Muscle layer of duodenum (tissue), 2 donors: Measurements from ENCODE around the gene COMT.

Experiments
- H3K27ac ChIP-seq: one replicate; pipeline ENCODE4 v1.7.0; 2013; ENCODE audit warnings: mild to moderate bottlenecking, low read length
- H3K27me3 ChIP-seq: one replicate; pipeline ENCODE4 v1.7.0; 2013; ENCODE audit warnings: low read depth, mild to moderate bottlenecking, control low read depth, low read length
- H3K36me3 ChIP-seq, 2 donors: one replicate each; pipeline ENCODE4 v1.7.0; 2013; ENCODE audit warnings: low read length in 2 of 2, control low read depth in 1 of 2, mild to moderate bottlenecking in 1 of 2; ENCODE audit not compliant: insufficient read depth in 2 of 2, control insufficient read depth in 1 of 2
- H3K4me1 ChIP-seq, 2 donors: one replicate each; pipeline ENCODE4 v1.7.0; 2013; ENCODE audit warnings: low read length in 2 of 2, mild to moderate bottlenecking in 2 of 2, control low read depth in 1 of 2, moderate library complexity in 1 of 2; ENCODE audit not compliant: insufficient read depth in 2 of 2, control insufficient read depth in 1 of 2
- H3K4me3 ChIP-seq, 2 donors: one replicate each; pipeline ENCODE4 v1.7.0; 2013; ENCODE audit warnings: low read length in 2 of 2, low read depth in 1 of 2, mild to moderate bottlenecking in 1 of 2
- H3K9me3 ChIP-seq, 2 donors: one replicate each; pipeline ENCODE4 v1.7.0; 2013; ENCODE audit warnings: low read length in 2 of 2, control low read depth in 1 of 2, mild to moderate bottlenecking in 1 of 2; ENCODE audit not compliant: control insufficient read depth in 1 of 2
- donor health status: healthy.

The COMT gene

GRCh38 chr22:19990609-19991394 is 49.2 kb downstream of the COMT start:
- H3K4me3 ChIP-seq, result no peak overlapping the region
- H3K36me3 ChIP-seq, result no peaks in the 10 kb centered on the region
- no peak overlapping the region for H3K27ac ChIP-seq
- H3K4me1 ChIP-seq, result peaks cover 6 to 24% of the 10 kb centered on the region in 2 donors
- H3K9me3 ChIP-seq, result no peaks in the 10 kb centered on the region
- H3K27me3 ChIP-seq, result no peaks in the 10 kb centered on the region

- Histone ChIP-seq H3K4me1 (peaks cover under 1 to 18% of the 10 kb centered on the region in 2 donors), H3K4me3 (no peak overlapping the region), H3K27ac (no peak overlapping the region), H3K9me3 (no peaks in the 10 kb centered on the region), H3K27me3 (no peaks in the 10 kb centered on the region), H3K36me3 (no peaks in the 10 kb centered on the region)
Observed at GRCh38 chr22:19991395-19991644, 49.7 kb downstream of the COMT start.

- Histone ChIP-seq H3K4me1 (peaks cover 0 to 18% of the 10 kb centered on the region in 2 donors), H3K27ac (no peak overlapping the region), H3K36me3 (no peaks in the 10 kb centered on the region), H3K9me3 (no peaks in the 10 kb centered on the region), H3K4me3 (no peak overlapping the region), H3K27me3 (no peaks in the 10 kb centered on the region)
Observed at GRCh38 chr22:19991645-19992451, 50.3 kb downstream of the COMT start.

- no peaks in the 10 kb centered on the region for H3K36me3 ChIP-seq
- no peak overlapping the region for H3K27ac ChIP-seq
- no peaks in the 10 kb centered on the region for H3K9me3 ChIP-seq
- H3K4me1 ChIP-seq, result peaks cover 0 to 18% of the 10 kb centered on the region in 2 donors
- no peak overlapping the region for H3K4me3 ChIP-seq
- H3K27me3 ChIP-seq, result no peaks in the 10 kb centered on the region
Observed at GRCh38 chr22:19992481-19992911, 50.9 kb downstream of the COMT start.

GRCh38 chr22:19992921-19993355 is 51.4 kb downstream of the COMT start:
- no peak overlapping the region for H3K27ac ChIP-seq
- H3K9me3 ChIP-seq, result no peaks in the 10 kb centered on the region
- H3K27me3 ChIP-seq, result no peaks in the 10 kb centered on the region
- peaks cover 0 to 18% of the 10 kb centered on the region in 2 donors for H3K4me1 ChIP-seq
- H3K4me3 ChIP-seq, result no peak overlapping the region
- no peaks in the 10 kb centered on the region for H3K36me3 ChIP-seq

GRCh38 chr22:19993926-19994325 is 52.4 kb downstream of the COMT start:
- no peak overlapping the region for H3K4me3 ChIP-seq
- peaks cover 0 to 22% of the 10 kb centered on the region in 2 donors for H3K4me1 ChIP-seq
- no peaks in the 10 kb centered on the region for H3K36me3 ChIP-seq
- no peak overlapping the region for H3K27ac ChIP-seq
- no peaks in the 10 kb centered on the region for H3K9me3 ChIP-seq
- no peaks in the 10 kb centered on the region for H3K27me3 ChIP-seq

GRCh38 chr22:19994851-19995610 is 53.5 kb downstream of the COMT start:
- H3K9me3 ChIP-seq, result no peaks in the 10 kb centered on the region
- no peaks in the 10 kb centered on the region for H3K27me3 ChIP-seq
- peaks cover 0 to 32% of the 10 kb centered on the region in 2 donors for H3K4me1 ChIP-seq
- H3K36me3 ChIP-seq, result no peaks in the 10 kb centered on the region
- H3K4me3 ChIP-seq, result no peak overlapping the region
- no peak overlapping the region for H3K27ac ChIP-seq

- Histone ChIP-seq H3K27me3 (no peaks in the 10 kb centered on the region), H3K27ac (no peak overlapping the region), H3K9me3 (no peaks in the 10 kb centered on the region), H3K4me3 (no peak overlapping the region), H3K4me1 (peaks cover 0 to 37% of the 10 kb centered on the region in 2 donors), H3K36me3 (no peaks in the 10 kb centered on the region)
Observed at GRCh38 chr22:19995611-19996339, 54.2 kb downstream of the COMT start.

- peaks cover 0 to 39% of the 10 kb centered on the region in 2 donors for H3K4me1 ChIP-seq
- H3K36me3 ChIP-seq, result no peaks in the 10 kb centered on the region
- H3K27me3 ChIP-seq, result no peaks in the 10 kb centered on the region
- no peak overlapping the region for H3K4me3 ChIP-seq
- H3K9me3 ChIP-seq, result no peaks in the 10 kb centered on the region
- H3K27ac ChIP-seq, result no peak overlapping the region
Observed at GRCh38 chr22:19996694-19997384, 55.3 kb downstream of the COMT start.

GRCh38 chr22:19997561-19998231 is 56.1 kb downstream of the COMT start:
- H3K36me3 ChIP-seq, result no peaks in the 10 kb centered on the region
- H3K4me3 ChIP-seq, result no peak overlapping the region
- H3K9me3 ChIP-seq, result no peaks in the 10 kb centered on the region
- H3K27me3 ChIP-seq, result no peaks in the 10 kb centered on the region
- peaks cover 0 to 30% of the 10 kb centered on the region in 2 donors for H3K4me1 ChIP-seq
- H3K27ac ChIP-seq, result no peak overlapping the region
